Astrocyte (in vitro differentiated cells and primary cell): ENCODE data around the gene IL19.

Experiments used
- CTCF ChIP-seq: IDR thresholded peaks from 2 replicates; pipeline ENCODE4 v1.5.1; 2011; ENCODE audit warnings: low read depth, mild to moderate bottlenecking, inconsistent platforms, low read length, moderate library complexity; ENCODE audit not compliant: insufficient read depth
- EZH2 ChIP-seq: IDR thresholded peaks from 2 replicates; pipeline ENCODE4 v1.6.1; 2012; ENCODE audit warnings: mild to moderate bottlenecking, low read length, inconsistent platforms; ENCODE audit not compliant: insufficient read depth

- TF ChIP-seq CTCF: no peak
- no peak for TF ChIP-seq EZH2
Observed at GRCh38 chr1:206757524-206758266, 12.9 kb upstream of the IL19 start.
